GM12874 (cell line): ENCODE measurements around the gene TEAD1.

ENCODE experiments used
- CTCF ChIP-seq: IDR thresholded peaks from 2 replicates; pipeline ENCODE4 v1.5.1; 2011; ENCODE audit warnings: low read depth, mild to moderate bottlenecking, control low read depth, low read length, moderate library complexity; ENCODE audit not compliant: insufficient read depth

The TEAD1 gene

DNA sequence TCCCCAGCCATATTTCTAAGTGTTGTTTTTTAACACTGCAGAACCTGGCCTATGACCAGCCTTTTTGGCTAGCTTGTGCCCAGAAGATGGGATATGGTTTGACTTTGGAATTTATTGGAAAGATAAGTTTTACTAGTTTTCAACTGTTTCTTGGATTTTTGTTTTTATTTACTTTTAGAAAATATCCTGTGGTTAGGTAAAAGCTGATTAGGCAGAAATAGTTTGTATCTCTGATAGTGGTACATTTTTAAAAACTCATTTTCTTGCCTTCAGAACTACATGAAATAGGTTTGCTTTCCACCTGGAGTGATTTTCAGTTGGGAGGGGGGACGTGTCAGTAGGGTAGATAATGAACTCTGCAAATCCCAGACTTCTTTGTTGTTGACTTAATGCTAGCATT is 243.6 kb downstream of the TEAD1 start:
- no peak for TF ChIP-seq CTCF

DNA sequence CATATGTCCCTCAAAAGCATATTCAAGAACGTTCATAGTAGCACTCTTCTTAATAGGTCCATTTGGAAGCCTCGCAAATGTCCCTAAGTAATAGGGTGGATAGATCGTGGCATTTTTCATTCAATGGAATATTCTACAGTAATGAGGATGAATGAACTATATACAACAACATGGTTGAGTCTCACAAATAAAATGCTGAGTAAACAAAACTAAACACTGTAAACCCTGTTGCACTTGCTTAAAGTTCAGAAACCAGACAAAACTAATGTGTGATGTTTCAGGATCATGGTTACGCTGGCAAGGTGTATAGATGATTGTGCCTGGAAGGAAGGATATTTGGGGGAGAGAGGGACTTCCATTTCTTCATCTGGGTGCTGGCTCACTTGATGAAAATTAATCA is 244.4 kb downstream of the TEAD1 start:
- no peak for TF ChIP-seq CTCF

DNA sequence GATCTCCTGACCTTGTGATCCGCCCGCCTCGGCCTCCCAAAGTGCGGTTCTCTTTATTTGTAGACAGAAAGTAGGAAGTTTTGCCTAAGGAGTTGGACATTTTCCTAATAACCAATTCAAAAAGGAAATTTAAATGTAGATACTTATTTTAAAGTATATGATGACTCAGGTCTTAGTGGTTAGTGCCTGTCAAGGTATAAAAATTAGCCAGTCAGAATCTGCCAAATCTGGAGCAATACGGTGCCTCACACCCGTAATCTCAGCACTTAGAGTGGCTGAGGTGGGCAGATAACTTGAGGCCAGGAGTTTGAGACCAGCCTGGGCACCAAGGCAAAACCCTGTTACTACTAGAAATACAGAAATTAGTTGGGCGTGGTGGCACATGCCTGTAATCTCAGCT is 248.2 kb downstream of the TEAD1 start:
- no peak for TF ChIP-seq CTCF

GRCh38 chr11:12922980-12923507 is 248.8 kb downstream of the TEAD1 start:
- no peak for TF ChIP-seq CTCF

DNA sequence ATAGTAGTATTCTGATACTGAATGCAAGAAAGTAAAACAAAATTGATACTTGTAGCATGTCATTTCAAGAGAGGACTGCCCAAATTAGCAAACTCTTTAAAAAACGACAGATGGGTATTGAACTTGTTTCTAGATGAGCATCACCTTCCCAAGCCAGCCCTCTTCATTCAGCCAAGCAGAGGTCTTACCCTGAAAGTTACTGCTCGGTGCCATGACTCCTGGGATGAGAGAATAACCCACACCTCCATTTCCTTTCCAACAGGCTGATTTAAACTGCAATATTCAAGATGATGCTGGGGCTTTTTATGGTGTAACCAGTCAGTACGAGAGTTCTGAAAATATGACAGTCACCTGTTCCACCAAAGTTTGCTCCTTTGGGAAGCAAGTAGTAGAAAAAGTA is 250.4 kb downstream of the TEAD1 start:
- no peak for TF ChIP-seq CTCF

GRCh38 chr11:12925520-12925919 is 251.3 kb downstream of the TEAD1 start:
- TF ChIP-seq CTCF, result no peak

GRCh38 chr11:12927221-12927620 is 253.0 kb downstream of the TEAD1 start:
- TF ChIP-seq CTCF, result no peak

- no peak for TF ChIP-seq CTCF
Measured at GRCh38 chr11:12927886-12928285, 253.7 kb downstream of the TEAD1 start.
